Measurements from ENCODE around the gene CPSF3.
A peak's percentile ranks its signal among the peaks of the same experiment; 100 is the strongest.
"Not testable (repeated sequence)": the region's sequence is repeated elsewhere in the genome, so short reads cannot be mapped to it uniquely, and the experiment has no call there.

The CPSF3 gene

GRCh38 chr2:9397201-9397600 is 26.3 kb upstream of the CPSF3 start:
- DNase-seq, result no peak

GRCh38 chr2:9398251-9398650 is 25.2 kb upstream of the CPSF3 start:
- DNase-seq, result not testable (repeated sequence)

- DNase-seq, result no peak
These were observed 24.3 kb upstream of the CPSF3 start for GRCh38 chr2:9398881-9399780.

GRCh38 chr2:9400268-9401058 is 23.0 kb upstream of the CPSF3 start:
- peak; percentile 70 for DNase-seq

GRCh38 chr2:9401059-9401547 is 22.4 kb upstream of the CPSF3 start:
- no peak for DNase-seq

- DNase-seq, result no peak
These were observed 21.6 kb upstream of the CPSF3 start for GRCh38 chr2:9401646-9402371.

- DNase-seq, result no peak
These were observed 19.5 kb upstream of the CPSF3 start for GRCh38 chr2:9403924-9404323.

GRCh38 chr2:9404451-9404850 is 19.0 kb upstream of the CPSF3 start:
- no peak for DNase-seq

- DNase-seq, result no peak
These were observed 17.8 kb upstream of the CPSF3 start for GRCh38 chr2:9405636-9406035.

GRCh38 chr2:9406529-9407362 is 16.7 kb upstream of the CPSF3 start:
- DNase-seq, result no peak

GRCh38 chr2:9407363-9407811 is 16.1 kb upstream of the CPSF3 start:
- no peak for DNase-seq

- DNase-seq, result no peak
These were observed 14.8 kb upstream of the CPSF3 start for GRCh38 chr2:9408641-9409151.

GRCh38 chr2:9410108-9410507 is 13.3 kb upstream of the CPSF3 start:
- DNase-seq, result no peak

GRCh38 chr2:9412781-9413180 is 10.7 kb upstream of the CPSF3 start:
- no peak for DNase-seq

GRCh38 chr2:9415516-9416169 is 7.8 kb upstream of the CPSF3 start:
- no peak for DNase-seq

GRCh38 chr2:9416267-9416961 is 7.0 kb upstream of the CPSF3 start:
- no peak for DNase-seq

- no peak for DNase-seq
These were observed 6.5 kb upstream of the CPSF3 start for GRCh38 chr2:9416962-9417316.

- no peak for DNase-seq
These were observed 5.7 kb upstream of the CPSF3 start for GRCh38 chr2:9417725-9418124.

- no peak for DNase-seq
These were observed 4.7 kb upstream of the CPSF3 start for GRCh38 chr2:9418746-9419145.

GRCh38 chr2:9419541-9419940 is 3.9 kb upstream of the CPSF3 start:
- no peak for DNase-seq

- DNase-seq, result no peak
These were observed 3.0 kb upstream of the CPSF3 start for GRCh38 chr2:9420495-9420894.

Data from NCI-H187 treated with DMSO at 0.1 percent for 48 hours (cell line).